Colonic mucosa (tissue), 4 donors: ENCODE data around the gene MTR. TPM values are rescaled to one million over a fixed set of nuclear protein-coding genes. Genes with fewer than 3 reads are reported as not detected.

ENCODE experiments used
- DNase-seq: peaks from one replicate; pipeline ENCODE4 v3.0.0-alpha.2; 2020
- H3K27ac ChIP-seq: fragments of 200-600 bp; one replicate; pipeline ENCODE4 v1.8.0; 2021
- H3K27me3 ChIP-seq: fragments of 200-600 bp; one replicate; pipeline ENCODE4 v1.8.0; 2021
- H3K36me3 ChIP-seq: fragments of 200-600 bp; one replicate; pipeline ENCODE4 v1.8.0; 2021
- H3K4me1 ChIP-seq: fragments of 200-600 bp; one replicate; pipeline ENCODE4 v1.8.0; 2021; ENCODE audit warnings: mild to moderate bottlenecking
- H3K4me3 ChIP-seq: fragments of 200-600 bp; one replicate; pipeline ENCODE4 v1.8.0; 2021
- H3K9ac ChIP-seq, 2 donors: one replicate each; pipeline ENCODE4 v1.7.0; 2013; ENCODE audit warnings: control low read depth in 2 of 2, low read depth in 2 of 2, low read length in 2 of 2
- H3K9me3 ChIP-seq: fragments of 200-600 bp; one replicate; pipeline ENCODE4 v1.8.0; 2021
- intact Hi-C: fragments of 100-400 bp; cut with DNase I; formaldehyde crosslinking; loops from one replicate; pipeline ENCODE4 v1.14.1; 2022
- total RNA-seq, 2 donors: library from RNA; stranded (reverse); fragmentation: NEBNext Ultra II Directional in 1 of 2; extraction: Animal tissue kit (Norgen Biotek cat#: 25700) in 1 of 2; gene quantifications; one replicate each; pipeline ENCODE4 v1.2.1, GENCODE V29; 2021
- TF ChIP-seq, protein P1 (sequence below): fragments of 200-600 bp; IDR thresholded peaks from one replicate; pipeline ENCODE4 v1.8.0; 2022; ENCODE audit warnings: antibody characterized with exemption, mild to moderate bottlenecking
- donor health status: healthy.
- donor health status: DM: no; HTN: no; CAD: no.
- donor health status: DM: no; HTN: no; CAD: no.

The MTR gene
- total RNA-seq, 2 donors from 2014 or later: 20.5 to 24.4 TPM

DNA sequence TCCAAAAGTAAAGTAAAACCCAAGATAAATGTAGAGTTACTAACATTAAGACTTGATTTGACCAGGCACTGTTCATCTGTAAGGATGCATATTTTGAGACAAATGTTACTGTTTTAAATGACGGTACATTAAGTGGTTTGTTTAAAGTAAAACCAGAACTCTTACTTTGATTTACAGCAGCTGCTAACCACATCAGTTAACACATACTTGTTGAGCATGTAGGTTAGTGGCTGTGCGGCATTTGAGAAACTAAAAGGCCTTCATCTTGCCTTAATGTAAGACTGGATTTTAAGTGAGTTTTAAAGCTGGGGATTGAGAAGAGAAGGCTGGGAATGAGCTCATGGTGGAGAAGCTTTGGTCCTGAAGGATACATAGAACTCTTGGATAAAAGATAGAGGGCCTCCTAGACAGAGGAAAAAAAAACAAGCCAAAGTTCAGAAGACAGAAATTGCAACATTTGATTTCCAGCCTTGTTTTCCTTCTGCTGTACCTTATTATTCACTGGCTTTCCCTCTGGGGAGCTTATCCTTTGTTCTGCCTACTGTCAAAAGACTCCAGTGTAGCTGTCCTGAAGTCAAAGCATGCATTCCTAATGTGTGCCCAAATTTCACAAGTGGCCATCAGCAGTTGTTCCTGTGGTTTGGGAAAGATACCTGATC is 66.6 kb downstream of the MTR start:
- DNase-seq: no peak
- no peak overlapping the region for H3K27ac ChIP-seq
- no peaks in the 10 kb centered on the region for H3K9me3 ChIP-seq
- intact Hi-C loops: no loop called here
- no peaks in the 10 kb centered on the region for H3K27me3 ChIP-seq
- H3K9ac ChIP-seq: no peak overlapping the region
- H3K4me3 ChIP-seq: no peak overlapping the region
- H3K36me3 ChIP-seq: no peaks in the 10 kb centered on the region
- no peaks in the 10 kb centered on the region for H3K4me1 ChIP-seq
- TF ChIP-seq, protein P1, sequence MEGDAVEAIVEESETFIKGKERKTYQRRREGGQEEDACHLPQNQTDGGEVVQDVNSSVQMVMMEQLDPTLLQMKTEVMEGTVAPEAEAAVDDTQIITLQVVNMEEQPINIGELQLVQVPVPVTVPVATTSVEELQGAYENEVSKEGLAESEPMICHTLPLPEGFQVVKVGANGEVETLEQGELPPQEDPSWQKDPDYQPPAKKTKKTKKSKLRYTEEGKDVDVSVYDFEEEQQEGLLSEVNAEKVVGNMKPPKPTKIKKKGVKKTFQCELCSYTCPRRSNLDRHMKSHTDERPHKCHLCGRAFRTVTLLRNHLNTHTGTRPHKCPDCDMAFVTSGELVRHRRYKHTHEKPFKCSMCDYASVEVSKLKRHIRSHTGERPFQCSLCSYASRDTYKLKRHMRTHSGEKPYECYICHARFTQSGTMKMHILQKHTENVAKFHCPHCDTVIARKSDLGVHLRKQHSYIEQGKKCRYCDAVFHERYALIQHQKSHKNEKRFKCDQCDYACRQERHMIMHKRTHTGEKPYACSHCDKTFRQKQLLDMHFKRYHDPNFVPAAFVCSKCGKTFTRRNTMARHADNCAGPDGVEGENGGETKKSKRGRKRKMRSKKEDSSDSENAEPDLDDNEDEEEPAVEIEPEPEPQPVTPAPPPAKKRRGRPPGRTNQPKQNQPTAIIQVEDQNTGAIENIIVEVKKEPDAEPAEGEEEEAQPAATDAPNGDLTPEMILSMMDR: no peak

DNA sequence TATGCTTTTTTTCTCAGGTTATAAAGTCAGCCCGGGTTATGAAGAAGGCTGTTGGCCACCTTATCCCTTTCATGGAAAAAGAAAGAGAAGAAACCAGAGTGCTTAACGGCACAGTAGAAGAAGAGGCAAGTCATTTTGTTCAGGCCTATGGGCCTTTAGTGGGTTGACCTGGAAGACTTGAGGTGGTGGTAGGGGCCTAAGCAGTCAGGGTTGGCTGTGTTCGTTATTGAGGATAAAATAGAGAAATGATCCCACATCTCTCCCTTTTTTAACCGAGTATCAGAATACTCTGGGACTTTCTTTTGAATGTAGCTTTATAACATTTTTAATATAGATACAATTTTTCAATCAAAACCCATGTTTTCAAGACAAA is 67.1 kb downstream of the MTR start:
- DNase-seq: no peak
- TF ChIP-seq, protein P1: no peak
- no peaks in the 10 kb centered on the region for H3K36me3 ChIP-seq
- H3K9me3 ChIP-seq: no peaks in the 10 kb centered on the region
- H3K9ac ChIP-seq: no peak overlapping the region
- intact Hi-C loops: no loop called here
- no peaks in the 10 kb centered on the region for H3K4me1 ChIP-seq
- H3K27me3 ChIP-seq: no peaks in the 10 kb centered on the region
- H3K27ac ChIP-seq: no peak overlapping the region
- H3K4me3 ChIP-seq: no peak overlapping the region

DNA sequence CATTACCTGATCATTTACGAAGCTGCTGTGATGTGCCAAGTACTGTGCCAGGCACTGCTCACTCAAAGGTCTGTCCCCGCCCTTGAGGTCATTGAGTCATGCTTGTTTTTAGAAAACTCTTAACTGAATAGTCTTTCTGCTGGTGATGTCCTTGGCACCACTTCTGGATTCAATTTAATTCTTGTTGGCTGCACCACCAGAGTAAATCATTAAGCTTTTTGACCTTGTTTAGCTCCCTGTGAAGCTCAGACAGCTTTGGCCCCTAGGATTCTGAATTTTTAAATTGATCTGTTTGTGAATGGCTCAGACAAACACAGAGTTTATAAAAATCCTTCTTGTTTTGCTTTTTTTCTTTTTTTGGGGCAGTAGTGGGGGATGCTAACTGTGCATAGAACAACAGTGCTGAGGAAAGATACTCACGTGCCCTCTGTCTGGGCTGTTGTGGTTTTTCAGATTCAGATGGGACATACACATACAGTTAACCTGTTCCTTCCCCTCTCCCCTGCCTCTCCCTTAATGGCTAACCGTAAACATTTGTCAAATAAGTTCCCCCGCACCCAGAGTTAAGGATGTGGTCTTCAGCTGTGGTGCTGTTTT is 67.6 kb downstream of the MTR start:
- no peaks in the 10 kb centered on the region for H3K36me3 ChIP-seq
- intact Hi-C loops: no loop called here
- H3K9me3 ChIP-seq: no peaks in the 10 kb centered on the region
- DNase-seq: no peak
- H3K27ac ChIP-seq: no peak overlapping the region
- H3K4me1 ChIP-seq: no peaks in the 10 kb centered on the region
- no peak overlapping the region for H3K4me3 ChIP-seq
- H3K27me3 ChIP-seq: no peaks in the 10 kb centered on the region
- TF ChIP-seq, protein P1: no peak
- no peak overlapping the region for H3K9ac ChIP-seq

DNA sequence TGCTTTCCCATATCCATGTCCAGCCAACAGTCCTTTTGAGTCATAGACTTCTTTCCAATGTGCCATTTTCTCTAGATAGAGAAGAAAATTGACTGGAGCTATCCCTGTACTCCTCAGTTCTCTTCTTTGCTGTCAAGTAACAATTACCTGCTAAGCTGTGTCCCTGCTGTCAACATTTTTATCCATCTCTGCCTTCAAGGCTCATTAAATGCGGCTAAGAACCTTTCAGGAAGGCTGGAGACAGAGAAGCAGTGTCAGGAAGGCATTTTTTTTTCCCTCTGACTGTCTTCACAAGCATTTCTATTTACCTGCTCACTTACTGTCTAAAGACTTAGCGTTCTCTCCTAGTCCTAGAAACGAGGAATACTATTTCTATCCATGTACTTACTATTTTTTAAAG is 69.1 kb downstream of the MTR start:
- TF ChIP-seq, protein P1: no peak
- Histone ChIP-seq H3K27me3 (no peaks in the 10 kb centered on the region), H3K9me3 (no peaks in the 10 kb centered on the region), H3K9ac (no peak overlapping the region), H3K27ac (no peak overlapping the region), H3K4me1 (no peaks in the 10 kb centered on the region), H3K4me3 (no peak overlapping the region), H3K36me3 (no peaks in the 10 kb centered on the region)
- no peak for DNase-seq
- intact Hi-C loops: no loop called here

DNA sequence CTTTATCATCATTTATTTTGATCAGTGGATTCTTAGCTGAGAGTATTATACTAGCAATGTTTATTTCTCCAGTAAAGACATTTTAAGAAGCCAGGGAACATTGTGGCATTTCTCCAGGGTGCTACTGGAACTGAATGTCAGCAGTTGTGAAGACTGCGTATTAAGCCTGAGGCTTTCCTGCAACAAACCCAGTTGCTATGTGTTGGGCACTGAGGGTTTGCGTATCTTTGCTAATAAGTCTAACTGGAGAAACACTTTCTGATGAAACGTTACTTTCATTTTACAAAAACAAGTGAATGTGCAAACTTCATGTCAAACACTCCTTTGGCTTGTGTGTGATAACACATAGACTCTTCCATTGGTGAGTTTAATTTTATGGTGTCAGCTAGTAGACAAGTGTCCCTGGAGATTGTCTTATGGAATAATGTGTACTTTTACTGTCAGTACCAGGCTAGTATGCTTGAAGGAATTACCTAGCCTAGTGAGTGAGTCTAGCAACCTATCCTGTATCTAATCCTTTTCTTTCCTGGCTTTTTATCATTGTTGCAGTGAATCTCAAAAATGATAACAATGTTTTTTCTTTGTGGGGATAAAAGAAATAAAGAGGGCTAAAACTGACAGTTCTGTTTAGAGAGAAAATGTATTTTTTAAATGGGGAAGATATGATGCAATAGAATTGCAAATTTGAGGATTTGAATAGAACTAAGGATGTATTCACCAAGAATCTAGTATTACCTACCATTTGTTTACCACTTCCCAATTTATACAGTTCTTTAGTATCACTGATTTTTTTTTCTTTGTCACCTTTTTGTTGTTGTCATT is 70.1 kb downstream of the MTR start:
- Histone ChIP-seq H3K27ac (no peak overlapping the region), H3K36me3 (no peaks in the 10 kb centered on the region), H3K4me1 (no peaks in the 10 kb centered on the region), H3K27me3 (no peaks in the 10 kb centered on the region), H3K9ac (no peak overlapping the region), H3K4me3 (no peak overlapping the region), H3K9me3 (no peaks in the 10 kb centered on the region)
- DNase-seq: no peak
- TF ChIP-seq, protein P1: no peak
- intact Hi-C loops: no loop called here
